ENCODE results near the gene IL32.
"Not testable (repeated sequence)": the region's sequence is repeated elsewhere in the genome, so short reads cannot be mapped to it uniquely, and the experiment has no call there.

Gene IL32

GRCh38 chr16:3047387-3047720 is 18.1 kb upstream of the IL32 start:
- H3K18ac ChIP-seq (ENCODE audit: low read length), result no peak overlapping the region
- H3K9ac ChIP-seq (ENCODE audit: low read length), result peak overlapping the region; percentile 70
- H3K36me3 ChIP-seq (ENCODE audit: control insufficient read depth, insufficient read depth, low read length), result no peaks in the 10 kb centered on the region
- no peak overlapping the region for H3K4me3 ChIP-seq (ENCODE audit: low read length)
- no peak overlapping the region for H4K8ac ChIP-seq (ENCODE audit: low read depth, low read length)
- no peak overlapping the region for H3K56ac ChIP-seq (ENCODE audit: low read length)
- no peaks in the 10 kb centered on the region for H3K4me1 ChIP-seq (ENCODE audit: control insufficient read depth, low read depth, low read length)
- no peak overlapping the region for H2BK5ac ChIP-seq (ENCODE audit: low read length)
- peak; percentile 35 for DNase-seq
- no peak overlapping the region for H3K23ac ChIP-seq (ENCODE audit: low read length)
- peak overlapping the region; percentile 75 for H3K4me2 ChIP-seq (ENCODE audit: low read length)
- no peak overlapping the region for H3K4ac ChIP-seq (ENCODE audit: low read depth, low read length)
- H2BK15ac ChIP-seq (replicated peaks; ENCODE audit: low read depth), result no peak overlapping the region
- no peaks in the 10 kb centered on the region for H3K79me2 ChIP-seq (ENCODE audit: control insufficient read depth, insufficient read depth, low read length)
- H3K27ac ChIP-seq (ENCODE audit: low read depth, low read length), result no peak overlapping the region
- no CpG with 5 or more reads among the region's 13 CpGs for WGBS (ENCODE audit: extremely low coverage, insufficient coverage, low lambda C conversion rate)
- no peak overlapping the region for H4K5ac ChIP-seq (ENCODE audit: low read length)
- H2BK120ac ChIP-seq (ENCODE audit: low read depth, low read length), result no peak overlapping the region
- no peak overlapping the region for H2AK5ac ChIP-seq (ENCODE audit: low read length)
- H3K79me1 ChIP-seq (ENCODE audit: low read length), result no peaks in the 10 kb centered on the region
- H3K27me3 ChIP-seq (ENCODE audit: insufficient read depth, low read length, poor library complexity), result peaks cover 4% of the 10 kb centered on the region

DNA sequence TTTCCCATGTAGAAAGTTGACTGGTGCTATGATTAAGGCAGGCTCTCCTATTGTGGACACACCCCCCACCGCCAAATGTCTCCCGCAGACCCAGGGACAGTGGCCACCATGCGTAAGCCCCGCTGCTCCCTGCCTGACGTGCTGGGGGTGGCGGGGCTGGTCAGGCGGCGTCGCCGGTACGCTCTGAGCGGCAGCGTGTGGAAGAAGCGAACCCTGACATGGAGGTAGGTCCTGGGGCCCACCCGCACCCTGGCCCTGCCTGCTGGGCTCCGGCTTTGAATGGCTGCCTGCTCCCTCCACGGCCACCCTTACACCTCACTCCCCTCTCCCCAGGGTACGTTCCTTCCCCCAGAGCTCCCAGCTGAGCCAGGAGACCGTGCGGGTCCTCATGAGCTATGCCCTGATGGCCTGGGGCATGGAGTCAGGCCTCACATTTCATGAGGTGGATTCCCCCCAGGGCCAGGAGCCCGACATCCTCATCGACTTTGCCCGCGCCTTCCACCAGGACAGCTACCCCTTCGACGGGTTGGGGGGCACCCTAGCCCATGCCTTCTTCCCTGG is 15.4 kb upstream of the IL32 start:
- no peak overlapping the region for H2BK120ac ChIP-seq (ENCODE audit: low read depth, low read length)
- no peak overlapping the region for H3K23ac ChIP-seq (ENCODE audit: low read length)
- no peak overlapping the region for H3K4me2 ChIP-seq (ENCODE audit: low read length)
- no peak overlapping the region for H3K9ac ChIP-seq (ENCODE audit: low read length)
- H3K4ac ChIP-seq (ENCODE audit: low read depth, low read length), result no peak overlapping the region
- no peak overlapping the region for H4K5ac ChIP-seq (ENCODE audit: low read length)
- H3K36me3 ChIP-seq (ENCODE audit: control insufficient read depth, insufficient read depth, low read length), result no peaks in the 10 kb centered on the region
- H3K56ac ChIP-seq (ENCODE audit: low read length), result no peak overlapping the region
- no peak for DNase-seq
- H3K4me1 ChIP-seq (ENCODE audit: control insufficient read depth, low read depth, low read length), result no peaks in the 10 kb centered on the region
- peaks cover 4% of the 10 kb centered on the region for H3K27me3 ChIP-seq (ENCODE audit: insufficient read depth, low read length, poor library complexity)
- H3K18ac ChIP-seq (ENCODE audit: low read length), result no peak overlapping the region
- no CpG with 5 or more reads among the region's 26 CpGs for WGBS (ENCODE audit: extremely low coverage, insufficient coverage, low lambda C conversion rate)
- H3K27ac ChIP-seq (ENCODE audit: low read depth, low read length), result no peak overlapping the region
- no peak overlapping the region for H3K4me3 ChIP-seq (ENCODE audit: low read length)
- no peak overlapping the region for H4K8ac ChIP-seq (ENCODE audit: low read depth, low read length)
- no peak overlapping the region for H2AK5ac ChIP-seq (ENCODE audit: low read length)
- no peaks in the 10 kb centered on the region for H3K79me1 ChIP-seq (ENCODE audit: low read length)
- no peak overlapping the region for H2BK15ac ChIP-seq (replicated peaks; ENCODE audit: low read depth)
- no peaks in the 10 kb centered on the region for H3K79me2 ChIP-seq (ENCODE audit: control insufficient read depth, insufficient read depth, low read length)
- H2BK5ac ChIP-seq (ENCODE audit: low read length), result no peak overlapping the region

DNA sequence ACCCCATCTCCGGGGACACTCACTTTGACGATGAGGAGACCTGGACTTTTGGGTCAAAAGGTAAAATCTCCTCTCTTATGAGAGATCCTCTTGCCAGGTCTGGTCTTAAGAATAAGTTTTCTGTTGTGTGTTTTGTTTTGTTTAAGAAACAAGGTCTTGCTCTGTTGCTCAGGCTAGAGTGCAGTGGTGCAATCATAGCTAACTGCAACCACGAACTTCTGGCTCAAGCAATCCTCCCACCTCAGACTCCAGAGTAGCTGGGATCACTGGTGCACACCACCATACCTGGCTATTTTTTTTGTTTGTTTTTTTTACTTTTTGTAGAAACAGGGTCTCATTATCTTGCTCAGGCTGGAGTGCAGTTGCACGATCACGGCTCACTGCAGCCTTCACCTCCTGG is 15.0 kb upstream of the IL32 start:
- Histone ChIP-seq H3K27ac (ENCODE audit: low read depth, low read length) (no peak overlapping the region), H2AK5ac (ENCODE audit: low read length) (no peak overlapping the region), H3K4me3 (ENCODE audit: low read length) (no peak overlapping the region), H3K4me2 (ENCODE audit: low read length) (no peak overlapping the region), H3K27me3 (ENCODE audit: insufficient read depth, low read length, poor library complexity) (peaks cover 4% of the 10 kb centered on the region), H3K36me3 (ENCODE audit: control insufficient read depth, insufficient read depth, low read length) (no peaks in the 10 kb centered on the region), H3K23ac (ENCODE audit: low read length) (no peak overlapping the region), H2BK5ac (ENCODE audit: low read length) (no peak overlapping the region), H3K4ac (ENCODE audit: low read depth, low read length) (no peak overlapping the region), H3K9ac (ENCODE audit: low read length) (no peak overlapping the region), H3K56ac (ENCODE audit: low read length) (no peak overlapping the region), H4K5ac (ENCODE audit: low read length) (no peak overlapping the region), H2BK15ac (replicated peaks; ENCODE audit: low read depth) (no peak overlapping the region), H2BK120ac (ENCODE audit: low read depth, low read length) (no peak overlapping the region), H3K79me2 (ENCODE audit: control insufficient read depth, insufficient read depth, low read length) (no peaks in the 10 kb centered on the region), H3K79me1 (ENCODE audit: low read length) (no peaks in the 10 kb centered on the region), H4K8ac (ENCODE audit: low read depth, low read length) (no peak overlapping the region), H3K4me1 (ENCODE audit: control insufficient read depth, low read depth, low read length) (no peaks in the 10 kb centered on the region), H3K18ac (ENCODE audit: low read length) (no peak overlapping the region)
- DNase-seq, result no peak
- no CpG with 5 or more reads among the region's 5 CpGs for WGBS (ENCODE audit: extremely low coverage, insufficient coverage, low lambda C conversion rate)

DNA sequence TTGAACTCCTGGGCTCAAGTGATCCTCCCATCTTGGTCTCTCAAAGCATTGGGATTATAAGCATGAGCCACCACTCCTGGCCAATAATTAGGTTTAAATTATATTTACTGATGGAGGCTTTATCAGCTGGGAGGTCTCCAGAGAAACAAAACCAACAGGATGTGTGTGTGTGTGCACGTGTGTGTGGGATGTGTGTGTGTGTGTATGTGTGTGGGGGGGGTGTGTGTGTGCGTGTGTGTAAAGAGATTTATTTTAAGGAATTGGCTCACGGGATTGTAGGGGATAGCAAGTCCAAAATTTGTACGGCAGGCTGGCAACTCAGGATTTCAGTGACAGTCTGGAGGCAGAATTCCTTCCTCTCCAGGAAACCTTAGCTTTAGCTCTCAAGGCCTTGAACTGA is 14.4 kb upstream of the IL32 start:
- H3K79me2 ChIP-seq (ENCODE audit: control insufficient read depth, insufficient read depth, low read length), result no peaks in the 10 kb centered on the region
- H2BK120ac ChIP-seq (ENCODE audit: low read depth, low read length), result no peak overlapping the region
- WGBS (ENCODE audit: extremely low coverage, insufficient coverage, low lambda C conversion rate), result 100% methylated on average over 2 of the region's 4 CpGs
- H2BK5ac ChIP-seq (ENCODE audit: low read length), result no peak overlapping the region
- H3K4me3 ChIP-seq (ENCODE audit: low read length), result no peak overlapping the region
- H3K36me3 ChIP-seq (ENCODE audit: control insufficient read depth, insufficient read depth, low read length), result no peaks in the 10 kb centered on the region
- peaks cover 4% of the 10 kb centered on the region for H3K27me3 ChIP-seq (ENCODE audit: insufficient read depth, low read length, poor library complexity)
- H2BK15ac ChIP-seq (replicated peaks; ENCODE audit: low read depth), result no peak overlapping the region
- no peak overlapping the region for H3K9ac ChIP-seq (ENCODE audit: low read length)
- H3K18ac ChIP-seq (ENCODE audit: low read length), result no peak overlapping the region
- no peak overlapping the region for H3K56ac ChIP-seq (ENCODE audit: low read length)
- no peak overlapping the region for H3K4me2 ChIP-seq (ENCODE audit: low read length)
- H4K8ac ChIP-seq (ENCODE audit: low read depth, low read length), result no peak overlapping the region
- no peak overlapping the region for H2AK5ac ChIP-seq (ENCODE audit: low read length)
- H3K4ac ChIP-seq (ENCODE audit: low read depth, low read length), result no peak overlapping the region
- H3K23ac ChIP-seq (ENCODE audit: low read length), result no peak overlapping the region
- no peaks in the 10 kb centered on the region for H3K4me1 ChIP-seq (ENCODE audit: control insufficient read depth, low read depth, low read length)
- no peak overlapping the region for H4K5ac ChIP-seq (ENCODE audit: low read length)
- DNase-seq, result no peak
- no peaks in the 10 kb centered on the region for H3K79me1 ChIP-seq (ENCODE audit: low read length)
- no peak overlapping the region for H3K27ac ChIP-seq (ENCODE audit: low read depth, low read length)

DNA sequence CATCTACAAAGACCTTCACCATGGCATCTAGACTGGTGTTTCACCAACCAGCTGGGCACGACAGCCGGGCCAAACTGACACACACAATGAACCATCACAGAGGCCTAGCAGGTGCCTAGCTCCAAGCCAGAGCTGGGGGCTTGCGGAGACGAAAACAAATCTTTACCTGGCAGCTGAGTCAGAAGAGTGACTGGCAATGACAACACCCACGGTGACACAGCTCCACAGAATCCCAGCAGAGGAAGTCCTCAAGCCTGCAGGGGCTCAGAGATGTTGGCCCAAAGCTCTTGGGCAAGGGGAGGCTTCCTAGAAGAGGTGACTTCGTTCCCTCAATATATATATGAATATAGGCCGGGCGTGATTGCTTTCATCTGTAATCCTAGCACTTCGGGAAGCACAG is 13.9 kb upstream of the IL32 start:
- Histone ChIP-seq H3K9ac (ENCODE audit: low read length) (no peak overlapping the region), H3K4me2 (ENCODE audit: low read length) (no peak overlapping the region), H3K4me1 (ENCODE audit: control insufficient read depth, low read depth, low read length) (no peaks in the 10 kb centered on the region), H2AK5ac (ENCODE audit: low read length) (no peak overlapping the region), H3K79me1 (ENCODE audit: low read length) (no peaks in the 10 kb centered on the region), H3K27ac (ENCODE audit: low read depth, low read length) (no peak overlapping the region), H2BK15ac (replicated peaks; ENCODE audit: low read depth) (no peak overlapping the region), H3K56ac (ENCODE audit: low read length) (no peak overlapping the region), H3K18ac (ENCODE audit: low read length) (no peak overlapping the region), H4K8ac (ENCODE audit: low read depth, low read length) (no peak overlapping the region), H3K4ac (ENCODE audit: low read depth, low read length) (no peak overlapping the region), H2BK5ac (ENCODE audit: low read length) (no peak overlapping the region), H3K79me2 (ENCODE audit: control insufficient read depth, insufficient read depth, low read length) (no peaks in the 10 kb centered on the region), H3K36me3 (ENCODE audit: control insufficient read depth, insufficient read depth, low read length) (no peaks in the 10 kb centered on the region), H4K5ac (ENCODE audit: low read length) (no peak overlapping the region), H3K27me3 (ENCODE audit: insufficient read depth, low read length, poor library complexity) (peaks cover 4% of the 10 kb centered on the region), H3K4me3 (ENCODE audit: low read length) (no peak overlapping the region), H3K23ac (ENCODE audit: low read length) (no peak overlapping the region), H2BK120ac (ENCODE audit: low read depth, low read length) (no peak overlapping the region)
- WGBS (ENCODE audit: extremely low coverage, insufficient coverage, low lambda C conversion rate), result no CpG with 5 or more reads among the region's 9 CpGs
- DNase-seq, result no peak

- not testable (repeated sequence) for DNase-seq; H3K79me1 ChIP-seq (ENCODE audit: low read length); H2BK15ac ChIP-seq (replicated peaks; ENCODE audit: low read depth); H2BK5ac ChIP-seq (ENCODE audit: low read length); H3K23ac ChIP-seq (ENCODE audit: low read length); H3K56ac ChIP-seq (ENCODE audit: low read length); H3K36me3 ChIP-seq (ENCODE audit: control insufficient read depth, insufficient read depth, low read length); H3K27me3 ChIP-seq (ENCODE audit: insufficient read depth, low read length, poor library complexity); H4K5ac ChIP-seq (ENCODE audit: low read length); H3K4me2 ChIP-seq (ENCODE audit: low read length); H2BK120ac ChIP-seq (ENCODE audit: low read depth, low read length); H4K8ac ChIP-seq (ENCODE audit: low read depth, low read length); H3K18ac ChIP-seq (ENCODE audit: low read length); H2AK5ac ChIP-seq (ENCODE audit: low read length); H3K27ac ChIP-seq (ENCODE audit: low read depth, low read length); H3K9ac ChIP-seq (ENCODE audit: low read length); H3K79me2 ChIP-seq (ENCODE audit: control insufficient read depth, insufficient read depth, low read length); H3K4me3 ChIP-seq (ENCODE audit: low read length); H3K4me1 ChIP-seq (ENCODE audit: control insufficient read depth, low read depth, low read length); H3K4ac ChIP-seq (ENCODE audit: low read depth, low read length)
- whole genome bisulfite sequencing (ENCODE audit: extremely low coverage, insufficient coverage, low lambda C conversion rate), result no CpG with 5 or more reads among the region's 12 CpGs
Observed at GRCh38 chr16:3052571-3053329, 12.7 kb upstream of the IL32 start.

Measured in mesendoderm (in vitro differentiated cells).